GM12875 (cell line): ENCODE results near the gene RPS21.

Source experiments
- H3K4me3 ChIP-seq: one replicate; pipeline ENCODE4 v1.5.1; 2011; ENCODE audit warnings: low read depth, low read length, control low read depth
- TF ChIP-seq, protein P1 (sequence below): IDR thresholded peaks from 2 replicates; pipeline ENCODE4 v1.5.1; 2011; ENCODE audit warnings: low read depth, mild to moderate bottlenecking, control low read depth, inconsistent platforms, low read length, moderate library complexity, borderline replicate concordance; ENCODE audit not compliant: insufficient read depth

Gene RPS21

DNA sequence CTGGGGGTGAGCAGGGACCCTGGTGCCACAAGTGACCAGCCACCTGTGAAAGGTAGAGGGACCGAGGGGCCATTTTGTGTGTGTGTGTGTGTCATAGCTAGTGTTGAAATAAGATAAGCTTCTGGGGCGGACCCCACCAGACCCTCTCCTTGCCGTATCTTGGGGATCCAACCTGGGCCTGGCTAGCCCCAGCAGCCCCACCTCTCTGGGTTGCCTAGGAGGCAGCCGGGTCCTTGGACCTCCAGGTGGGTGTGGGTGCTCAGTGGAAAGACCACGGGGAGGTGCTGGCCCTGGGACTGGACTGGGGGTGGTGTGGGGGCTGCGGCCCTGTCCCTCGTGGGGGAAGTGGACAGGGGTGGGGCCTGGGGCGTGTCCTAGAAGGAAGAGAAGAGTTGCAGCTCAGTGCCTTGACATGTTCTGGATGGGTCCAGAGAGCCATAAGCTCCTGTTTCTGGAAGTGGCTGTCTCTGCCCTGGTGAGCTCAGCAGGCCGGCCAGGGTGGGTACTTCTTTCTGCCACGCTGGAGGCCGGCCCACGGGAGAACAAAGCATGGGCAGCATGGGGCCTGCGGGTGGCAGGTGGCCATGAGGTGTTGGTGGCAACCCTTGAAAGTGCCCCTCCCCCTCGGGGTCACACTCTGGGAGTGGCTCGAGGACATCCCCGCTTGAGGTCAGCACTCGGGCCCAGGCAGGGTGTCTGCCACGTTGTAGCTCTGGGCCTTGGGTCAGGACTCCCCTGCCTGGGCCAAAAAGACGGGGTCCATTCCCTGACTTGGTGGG lies 32.0 kb downstream of the RPS21 start:
- TF ChIP-seq, protein P1, sequence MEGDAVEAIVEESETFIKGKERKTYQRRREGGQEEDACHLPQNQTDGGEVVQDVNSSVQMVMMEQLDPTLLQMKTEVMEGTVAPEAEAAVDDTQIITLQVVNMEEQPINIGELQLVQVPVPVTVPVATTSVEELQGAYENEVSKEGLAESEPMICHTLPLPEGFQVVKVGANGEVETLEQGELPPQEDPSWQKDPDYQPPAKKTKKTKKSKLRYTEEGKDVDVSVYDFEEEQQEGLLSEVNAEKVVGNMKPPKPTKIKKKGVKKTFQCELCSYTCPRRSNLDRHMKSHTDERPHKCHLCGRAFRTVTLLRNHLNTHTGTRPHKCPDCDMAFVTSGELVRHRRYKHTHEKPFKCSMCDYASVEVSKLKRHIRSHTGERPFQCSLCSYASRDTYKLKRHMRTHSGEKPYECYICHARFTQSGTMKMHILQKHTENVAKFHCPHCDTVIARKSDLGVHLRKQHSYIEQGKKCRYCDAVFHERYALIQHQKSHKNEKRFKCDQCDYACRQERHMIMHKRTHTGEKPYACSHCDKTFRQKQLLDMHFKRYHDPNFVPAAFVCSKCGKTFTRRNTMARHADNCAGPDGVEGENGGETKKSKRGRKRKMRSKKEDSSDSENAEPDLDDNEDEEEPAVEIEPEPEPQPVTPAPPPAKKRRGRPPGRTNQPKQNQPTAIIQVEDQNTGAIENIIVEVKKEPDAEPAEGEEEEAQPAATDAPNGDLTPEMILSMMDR: no peak
- H3K4me3 ChIP-seq: no peak overlapping the region

DNA sequence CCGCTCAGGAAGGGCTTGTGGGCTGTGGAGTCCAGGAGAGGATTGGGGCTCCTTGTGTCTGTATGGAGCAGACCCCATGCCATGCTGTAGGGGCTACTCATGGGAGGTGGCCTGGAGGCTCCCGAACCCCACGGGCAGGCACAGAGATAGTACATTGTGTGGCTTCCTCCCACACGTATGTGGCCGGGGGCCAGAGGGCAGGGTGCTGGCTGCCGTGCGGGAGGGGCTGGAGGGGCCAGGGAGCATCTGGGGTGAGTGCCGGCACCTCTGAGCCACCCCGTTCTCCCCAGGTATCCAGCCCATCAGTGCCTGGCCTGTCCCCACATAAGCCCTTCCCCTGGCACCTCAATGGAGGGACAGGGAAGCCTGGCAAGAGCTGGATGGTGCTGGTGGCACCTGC lies 32.9 kb downstream of the RPS21 start:
- TF ChIP-seq, protein P1: no peak
- no peak overlapping the region for H3K4me3 ChIP-seq

DNA sequence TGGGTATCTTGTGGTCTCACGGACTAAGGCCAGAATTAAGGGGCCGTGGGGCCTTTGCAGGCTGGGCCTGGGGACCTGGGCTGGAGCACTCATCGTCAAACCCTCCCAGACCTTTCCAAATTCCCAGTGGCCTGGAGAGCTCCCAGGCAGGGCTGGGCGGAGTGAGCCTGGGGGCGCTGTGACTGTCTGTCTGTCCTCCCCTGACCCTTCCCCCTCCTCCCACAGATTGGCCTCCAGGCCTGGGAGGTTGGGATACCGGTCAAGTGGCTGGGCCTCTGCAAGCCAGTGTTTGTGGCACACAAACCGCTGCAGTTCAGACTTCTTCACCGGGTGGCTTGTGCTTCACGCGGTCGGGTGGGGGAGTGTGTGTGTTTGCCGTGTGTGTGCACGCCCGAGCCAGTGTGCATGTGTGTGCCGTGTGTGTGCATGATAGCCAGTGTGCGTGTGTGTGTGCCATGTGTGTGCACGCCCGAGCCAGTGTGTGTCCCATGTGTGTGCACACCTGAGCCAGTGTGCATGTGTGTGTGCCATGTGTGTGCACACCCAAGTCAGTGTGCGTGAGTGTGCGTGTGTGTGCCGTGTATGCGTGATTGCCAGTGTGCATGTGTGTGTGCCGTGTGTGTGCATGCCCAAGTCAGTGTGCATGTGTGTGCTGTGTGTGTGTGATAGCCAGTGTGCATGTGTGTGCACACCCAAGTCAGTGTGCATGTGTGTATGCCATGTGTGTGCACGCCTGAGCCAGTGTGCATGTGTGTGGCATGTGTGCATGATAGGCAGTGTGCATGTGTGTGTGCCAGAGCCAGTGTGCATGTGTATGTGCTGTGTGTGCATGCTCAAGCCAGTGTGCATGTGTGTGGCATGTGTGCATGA lies 34.2 kb downstream of the RPS21 start:
- H3K4me3 ChIP-seq: no peak overlapping the region
- TF ChIP-seq, protein P1: no peak

DNA sequence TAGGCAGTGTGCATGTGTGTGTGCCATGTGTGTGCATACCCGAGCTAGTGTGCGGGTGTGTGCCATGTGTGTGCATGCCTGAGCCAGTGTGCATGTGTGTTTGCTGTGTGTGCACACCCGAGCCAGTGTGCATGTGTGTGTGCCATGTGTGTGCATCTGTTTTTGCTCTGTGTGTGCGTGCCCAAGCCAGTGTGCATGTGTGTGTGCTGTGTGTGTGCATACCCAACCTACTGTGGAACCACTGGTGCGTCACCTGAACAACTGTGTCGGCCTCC lies 34.8 kb downstream of the RPS21 start:
- no peak overlapping the region for H3K4me3 ChIP-seq
- TF ChIP-seq, protein P1: no peak

DNA sequence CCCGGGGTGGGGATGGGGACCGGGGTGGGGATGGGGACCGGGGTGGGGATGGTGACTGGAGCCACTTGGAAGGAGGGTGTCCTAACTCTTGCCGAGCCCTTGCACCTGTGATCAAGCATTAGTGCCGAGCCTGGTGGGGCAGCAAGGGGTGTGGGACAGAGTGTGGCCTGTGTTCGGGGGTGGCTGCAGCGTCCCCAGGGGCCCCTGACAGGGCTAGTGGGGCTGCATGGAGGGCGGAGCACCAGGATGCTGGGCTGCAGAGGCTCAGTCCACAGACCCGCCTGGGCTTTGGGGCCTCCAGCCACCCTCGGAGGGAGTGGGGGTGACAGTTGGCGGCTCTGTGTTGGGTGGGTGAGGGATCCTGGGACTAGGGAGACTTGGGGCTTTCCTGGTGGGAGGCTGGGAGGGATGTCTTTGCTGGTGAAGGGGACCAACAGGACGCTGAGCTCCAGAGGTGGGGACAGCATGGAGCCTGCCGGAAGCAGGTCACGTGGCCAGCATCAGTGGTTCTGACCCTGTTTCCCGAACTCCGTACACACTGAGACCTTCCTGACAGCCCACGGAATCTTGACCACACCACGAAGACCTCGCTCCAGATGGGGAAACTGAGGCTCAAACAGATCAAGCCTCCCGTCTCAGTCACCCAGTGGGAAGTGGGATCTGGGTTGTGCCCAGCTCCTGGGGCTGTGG lies 35.9 kb downstream of the RPS21 start:
- H3K4me3 ChIP-seq: no peak overlapping the region
- TF ChIP-seq, protein P1: no peak

DNA sequence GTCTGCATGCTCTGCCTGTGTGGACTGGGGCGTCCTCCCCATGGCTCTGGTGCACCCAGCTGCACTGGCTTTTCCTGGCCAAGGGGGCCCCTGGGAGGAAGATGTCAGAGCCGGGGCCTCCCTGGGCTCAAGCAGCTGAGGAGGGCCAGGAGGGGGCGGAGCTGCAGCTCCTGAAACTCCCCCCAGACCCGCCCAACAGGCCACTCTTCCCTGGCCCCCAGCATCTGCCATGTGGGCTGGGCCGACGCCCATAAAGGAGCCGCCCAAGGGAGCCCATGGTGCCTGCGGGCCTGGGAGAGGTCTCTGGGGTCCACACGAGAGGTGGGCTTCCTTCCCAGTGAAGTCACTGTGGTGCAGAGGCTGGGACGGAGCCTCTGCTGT lies 36.4 kb downstream of the RPS21 start:
- no peak overlapping the region for H3K4me3 ChIP-seq
- TF ChIP-seq, protein P1: no peak
